Mesothelial cell of epicardium (in vitro differentiated cells): Measurements from ENCODE around the gene PSME1. TPM values are rescaled to one million over a fixed set of nuclear protein-coding genes. Genes with fewer than 3 reads are reported as not detected.

Experiments used
- DNase-seq, 2 experiments: peaks; one replicate each; pipeline ENCODE4 v3.0.0; 2021; ENCODE audit warnings: low spot score in 2 of 2; ENCODE audit not compliant: unreplicated experiment in 2 of 2
- H3K27ac Mint-ChIP-seq: 2 replicates; pipeline ENCODE4 v1.8.0; 2021; ENCODE audit warnings: mixed read lengths
- H3K27me3 Mint-ChIP-seq: 2 replicates; pipeline ENCODE4 v1.8.0; 2021; ENCODE audit warnings: low read depth, mixed read lengths
- H3K36me3 Mint-ChIP-seq: 2 replicates; pipeline ENCODE4 v1.8.0; 2021; ENCODE audit warnings: mixed read lengths
- H3K4me1 Mint-ChIP-seq: 2 replicates; pipeline ENCODE4 v1.8.0; 2021; ENCODE audit warnings: mixed read lengths
- H3K4me3 Mint-ChIP-seq: 2 replicates; pipeline ENCODE4 v1.8.0; 2021; ENCODE audit warnings: mild to moderate bottlenecking, moderate library complexity, mixed read lengths
- H3K9me3 Mint-ChIP-seq: 2 replicates; pipeline ENCODE4 v1.8.0; 2021; ENCODE audit warnings: mixed read lengths
- CTCF ChIP-seq: fragments of 200-600 bp; sonication (generic); IDR thresholded peaks from one replicate; pipeline ENCODE4 v1.5.0; 2021; ENCODE audit warnings: antibody characterized with exemption; ENCODE audit not compliant: unreplicated experiment
- total RNA-seq: library from RNA; stranded (reverse); gene quantifications from 3 replicates; pipeline ENCODE4 v1.2.1, GENCODE V29; 2021

The PSME1 gene
- total RNA-seq, 1 donor from 2014 or later = 148 TPM

- DNase-seq = no peak
- Mint-ChIP-seq H3K27ac (peak overlapping the region; percentile 66), H3K4me3 (peak overlapping the region; percentile 93), H3K36me3 (peaks cover 10% of the 10 kb centered on the region), H3K9me3 (no peaks in the 10 kb centered on the region), H3K27me3 (no peaks in the 10 kb centered on the region), H3K4me1 (peaks cover 46% of the 10 kb centered on the region)
- no peak for TF ChIP-seq CTCF
Observed at GRCh38 chr14:24139272-24139934, 3.4 kb downstream of the PSME1 start.

- no peaks in the 10 kb centered on the region for H3K27me3 Mint-ChIP-seq
- peaks cover 53% of the 10 kb centered on the region for H3K4me1 Mint-ChIP-seq
- H3K27ac Mint-ChIP-seq = peak within 1 kb of the TSS; percentile 97
- DNase-seq = peak; percentile 98 to 99
- H3K9me3 Mint-ChIP-seq = no peaks in the 10 kb centered on the region
- peak within 1 kb of the TSS; percentile 93 for H3K4me3 Mint-ChIP-seq
- peak; percentile 19 for TF ChIP-seq CTCF
- H3K36me3 Mint-ChIP-seq = peaks cover 10% of the 10 kb centered on the region
Observed at GRCh38 chr14:24141097-24141880, 5.3 kb downstream of the PSME1 start, which contains the start of gene EMC9. Gene EMC9 (minus strand): TSS chr14:24141591. CDS start chr14:24141304, 287 bp downstream.

- Mint-ChIP-seq H3K4me3 (no peak overlapping the region), H3K36me3 (peaks cover 4% of the 10 kb centered on the region), H3K27ac (no peak overlapping the region), H3K4me1 (peaks cover 47% of the 10 kb centered on the region), H3K9me3 (no peaks in the 10 kb centered on the region), H3K27me3 (no peaks in the 10 kb centered on the region)
- TF ChIP-seq CTCF = no peak
- no peak for DNase-seq
Observed at GRCh38 chr14:24143511-24143910, 7.5 kb downstream of the PSME1 start.

- peaks cover 46% of the 10 kb centered on the region for H3K4me1 Mint-ChIP-seq
- H3K36me3 Mint-ChIP-seq = peaks cover 3% of the 10 kb centered on the region
- H3K9me3 Mint-ChIP-seq = no peaks in the 10 kb centered on the region
- H3K27ac Mint-ChIP-seq = no peak overlapping the region
- H3K27me3 Mint-ChIP-seq = no peaks in the 10 kb centered on the region
- H3K4me3 Mint-ChIP-seq = no peak overlapping the region
- no peak for TF ChIP-seq CTCF
- no peak for DNase-seq
Observed at GRCh38 chr14:24144451-24144850, 8.5 kb downstream of the PSME1 start.

- peaks cover 6% of the 10 kb centered on the region for H3K36me3 Mint-ChIP-seq
- no peaks in the 10 kb centered on the region for H3K27me3 Mint-ChIP-seq
- H3K4me3 Mint-ChIP-seq = peak overlapping the region; percentile 99
- no peaks in the 10 kb centered on the region for H3K9me3 Mint-ChIP-seq
- DNase-seq = no peak
- H3K27ac Mint-ChIP-seq = peak overlapping the region; percentile 99
- H3K4me1 Mint-ChIP-seq = peaks cover 41% of the 10 kb centered on the region
- TF ChIP-seq CTCF = no peak
Observed at GRCh38 chr14:24145219-24145618, 9.2 kb downstream of the PSME1 start.
